Tibial nerve (tissue), 4 donors: Measurements from ENCODE around the gene ALS2. TPM values are rescaled to one million over a fixed set of nuclear protein-coding genes. Genes with fewer than 3 reads are reported as not detected.

Experiments used
- DNase-seq, 2 donors: peaks; one replicate each; pipeline ENCODE4 v3.0.0-alpha.2; 2019; ENCODE audit warnings: low spot score in 2 of 2
- H3K27ac ChIP-seq, 4 donors: fragments of 200-600 bp; sonication (generic) in 3 of 4; one replicate each; pipeline ENCODE4 v1.5.1; 2017 to 2019; ENCODE audit warnings: mild to moderate bottlenecking in 1 of 4
- H3K27me3 ChIP-seq, 2 donors: fragments of 200-600 bp; sonication (generic) in 1 of 2; one replicate each; pipeline versions ENCODE4 v1.5.1 to v1.6.0; 2017 to 2019
- H3K36me3 ChIP-seq, 3 donors: fragments of 200-600 bp; sonication (generic); one replicate each; pipeline ENCODE4 v1.5.1; 2018 to 2019
- H3K4me1 ChIP-seq, 4 donors: fragments of 200-600 bp; sonication (generic) in 3 of 4; one replicate each; pipeline ENCODE4 v1.5.1; 2017 to 2019
- H3K4me3 ChIP-seq, 4 donors: fragments of 200-600 bp; sonication (generic) in 3 of 4; one replicate each; pipeline ENCODE4 v1.5.1; 2017 to 2019; ENCODE audit warnings: mild to moderate bottlenecking in 1 of 4, moderate library complexity in 1 of 4
- H3K9me3 ChIP-seq, 4 donors: fragments of 200-600 bp; sonication (generic) in 3 of 4; one replicate each; pipeline ENCODE4 v1.5.1; 2017 to 2019
- EP300 ChIP-seq, 2 donors: sonication (generic); formaldehyde crosslinking; IDR thresholded peaks; one replicate each; pipeline ENCODE4 v1.6.1; 2017; ENCODE audit warnings: antibody characterized with exemption in 2 of 2, mild to moderate bottlenecking in 1 of 2
- POLR2A ChIP-seq, 2 donors: fragments of 450-650 bp; IDR thresholded peaks; one replicate each; pipeline ENCODE4 v1.6.1; 2017; ENCODE audit warnings: antibody characterized with exemption in 2 of 2, mild to moderate bottlenecking in 2 of 2, moderate library complexity in 2 of 2
- WGBS, 2 donors: methylation state at CpG; one replicate each; pipeline ENCODE4 v1.1.5; 2018; 5-methylcytosine and 5-hydroxymethylcytosine counted together
- total RNA-seq, 4 donors: library from RNA; depleted of rRNA; stranded (reverse); fragments of >200 nt; gene quantifications; one replicate each; pipeline ENCODE4 v1.1.0, GENCODE V29; 2016
- TF ChIP-seq, protein P1 (sequence below), 5 experiments: fragments of 200-600 bp in 3 of 5; fragments of 450-650 bp in 2 of 5; sonication (generic) in 3 of 5; IDR thresholded peaks; one replicate each; pipeline ENCODE4 v1.5.1; 2016 to 2019; ENCODE audit warnings: antibody characterized with exemption in 5 of 5, mild to moderate bottlenecking in 3 of 5, moderate library complexity in 2 of 5

The ALS2 gene
- total RNA-seq, 4 donors from 2014 or later = 23.5 to 35.8 (median 34.8) TPM

DNA sequence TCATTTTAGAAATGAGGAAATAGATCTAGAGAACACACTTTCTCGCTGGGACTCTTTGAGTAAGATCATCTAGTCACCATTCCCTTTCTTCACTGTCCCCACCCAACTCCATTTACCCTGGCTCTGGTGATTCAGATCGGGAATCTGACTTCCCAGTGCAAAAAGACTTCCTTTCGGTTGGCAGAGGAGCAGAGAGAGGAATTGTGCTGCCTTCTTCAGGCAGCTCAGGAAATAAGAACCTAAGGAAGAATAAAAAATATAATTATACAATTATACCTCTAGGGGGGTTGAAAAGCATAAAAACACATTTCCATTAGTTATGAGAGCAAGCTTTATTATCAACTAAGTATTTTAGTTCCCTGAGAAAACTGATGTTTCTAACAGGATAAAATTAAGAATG is 73.0 kb downstream of the ALS2 start:
- 66 to 69% methylated on average over 3 of the region's 3 CpGs for WGBS, 2 donors
- Histone ChIP-seq H3K9me3 (no peaks in the 10 kb centered on the region), H3K36me3 (peaks cover 0 to 92% (median 0%) of the 10 kb centered on the region in 3 donors), H3K27ac (no peak overlapping the region), H3K4me3 (no peak overlapping the region), H3K27me3 (no peaks in the 10 kb centered on the region), H3K4me1 (no peaks in the 10 kb centered on the region)
- DNase-seq = no peak
- TF ChIP-seq POLR2A (IDR thresholded peaks at IDR 0.05) (no peak), EP300 (IDR thresholded peaks at IDR 0.05) (no peak)
- TF ChIP-seq, protein P1, sequence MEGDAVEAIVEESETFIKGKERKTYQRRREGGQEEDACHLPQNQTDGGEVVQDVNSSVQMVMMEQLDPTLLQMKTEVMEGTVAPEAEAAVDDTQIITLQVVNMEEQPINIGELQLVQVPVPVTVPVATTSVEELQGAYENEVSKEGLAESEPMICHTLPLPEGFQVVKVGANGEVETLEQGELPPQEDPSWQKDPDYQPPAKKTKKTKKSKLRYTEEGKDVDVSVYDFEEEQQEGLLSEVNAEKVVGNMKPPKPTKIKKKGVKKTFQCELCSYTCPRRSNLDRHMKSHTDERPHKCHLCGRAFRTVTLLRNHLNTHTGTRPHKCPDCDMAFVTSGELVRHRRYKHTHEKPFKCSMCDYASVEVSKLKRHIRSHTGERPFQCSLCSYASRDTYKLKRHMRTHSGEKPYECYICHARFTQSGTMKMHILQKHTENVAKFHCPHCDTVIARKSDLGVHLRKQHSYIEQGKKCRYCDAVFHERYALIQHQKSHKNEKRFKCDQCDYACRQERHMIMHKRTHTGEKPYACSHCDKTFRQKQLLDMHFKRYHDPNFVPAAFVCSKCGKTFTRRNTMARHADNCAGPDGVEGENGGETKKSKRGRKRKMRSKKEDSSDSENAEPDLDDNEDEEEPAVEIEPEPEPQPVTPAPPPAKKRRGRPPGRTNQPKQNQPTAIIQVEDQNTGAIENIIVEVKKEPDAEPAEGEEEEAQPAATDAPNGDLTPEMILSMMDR (IDR thresholded peaks at IDR 0.05) = no peak

DNA sequence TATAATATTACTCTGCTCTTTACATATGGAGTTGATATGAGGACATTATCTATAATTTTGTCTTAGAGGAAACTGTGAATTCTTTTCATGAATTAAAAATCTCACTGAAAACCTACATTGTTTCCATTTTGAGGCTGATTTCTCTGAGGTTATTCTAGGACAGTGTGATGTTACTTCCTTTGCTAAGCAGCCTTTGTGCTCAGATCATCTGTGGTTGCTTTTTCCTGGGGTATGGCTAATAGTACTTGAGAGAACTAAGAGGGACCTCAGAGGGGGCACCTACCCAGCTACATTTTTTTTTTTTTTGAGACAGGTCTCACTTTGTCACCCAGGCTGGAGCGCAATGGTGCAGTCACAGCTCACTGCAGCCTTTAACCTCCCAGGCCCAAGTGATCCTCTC is 73.6 kb downstream of the ALS2 start:
- no peak overlapping the region for H3K4me3 ChIP-seq
- H3K36me3 ChIP-seq = peaks cover 0 to 98% (median 0%) of the 10 kb centered on the region in 3 donors
- no peak overlapping the region for H3K27ac ChIP-seq
- H3K27me3 ChIP-seq = no peaks in the 10 kb centered on the region
- no peak for DNase-seq
- no peaks in the 10 kb centered on the region for H3K4me1 ChIP-seq
- TF ChIP-seq POLR2A (IDR thresholded peaks at IDR 0.05) = no peak
- TF ChIP-seq, protein P1 (IDR thresholded peaks at IDR 0.05) = no peak
- TF ChIP-seq EP300 (IDR thresholded peaks at IDR 0.05) = no peak
- 90% methylated on average over 1 of the region's 1 CpG for WGBS, 2 donors
- H3K9me3 ChIP-seq = no peaks in the 10 kb centered on the region

DNA sequence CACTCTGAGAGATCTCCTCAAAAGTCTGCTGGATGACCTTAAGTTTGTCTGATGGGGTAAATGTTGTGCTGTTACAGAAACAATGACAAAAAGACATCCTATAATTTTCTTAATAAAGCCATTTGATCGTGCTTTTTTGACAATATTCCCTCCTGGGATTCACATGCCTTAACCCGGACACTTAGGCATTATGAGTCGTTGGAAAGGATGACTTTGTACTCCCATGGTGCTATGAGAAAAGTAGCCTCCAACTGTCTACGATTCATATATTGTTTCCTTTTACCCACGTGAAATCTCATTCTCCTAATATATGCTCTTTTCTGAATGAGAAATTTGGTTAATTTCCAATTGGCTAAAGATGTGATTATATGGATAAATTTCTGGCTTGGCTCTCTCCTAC is 76.2 kb downstream of the ALS2 start:
- DNase-seq = no peak
- TF ChIP-seq EP300 (IDR thresholded peaks at IDR 0.05) (no peak), POLR2A (IDR thresholded peaks at IDR 0.05) (no peak)
- TF ChIP-seq, protein P1 (IDR thresholded peaks at IDR 0.05) = no peak
- WGBS, 2 donors = 77 to 86% methylated on average over 5 of the region's 5 CpGs
- no peaks in the 10 kb centered on the region for H3K9me3 ChIP-seq
- peaks cover 0 to 88% (median 0%) of the 10 kb centered on the region in 3 donors for H3K36me3 ChIP-seq
- H3K4me3 ChIP-seq = no peak overlapping the region
- H3K27me3 ChIP-seq = no peaks in the 10 kb centered on the region
- no peak overlapping the region for H3K27ac ChIP-seq
- peaks cover 0 to 3% (median under 1%) of the 10 kb centered on the region in 4 donors for H3K4me1 ChIP-seq

DNA sequence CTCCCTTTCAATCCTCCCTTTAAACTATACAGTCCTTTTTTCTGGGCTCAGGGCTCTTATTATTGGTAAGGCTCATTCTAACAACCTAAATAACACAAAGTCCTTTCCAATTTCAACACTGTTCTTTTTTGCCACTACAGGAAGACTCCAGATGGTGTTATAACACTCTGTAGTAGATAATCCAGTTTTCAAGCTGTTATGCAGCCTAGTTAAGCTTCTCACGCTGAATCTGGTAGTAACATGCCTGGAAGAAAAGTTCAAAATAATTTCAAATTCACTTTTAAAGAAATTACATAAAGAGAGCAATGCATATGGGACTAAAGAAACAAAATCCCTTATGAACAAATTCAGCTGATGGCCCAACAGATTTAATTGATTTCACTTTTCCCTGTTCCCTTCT is 79.1 kb downstream of the ALS2 start:
- H3K9me3 ChIP-seq = no peaks in the 10 kb centered on the region
- DNase-seq = no peak
- TF ChIP-seq, protein P1 (IDR thresholded peaks at IDR 0.05) = no peak
- TF ChIP-seq POLR2A (IDR thresholded peaks at IDR 0.05) (no peak), EP300 (IDR thresholded peaks at IDR 0.05) (no peak)
- no peak overlapping the region for H3K27ac ChIP-seq
- WGBS, 2 donors = 95 to 100% methylated on average over 1 of the region's 1 CpG
- H3K4me3 ChIP-seq = no peak overlapping the region
- no peaks in the 10 kb centered on the region for H3K27me3 ChIP-seq
- H3K4me1 ChIP-seq = peaks cover 0 to 21% (median 7%) of the 10 kb centered on the region in 4 donors
- H3K36me3 ChIP-seq = peaks cover 0 to 60% (median 0%) of the 10 kb centered on the region in 3 donors

DNA sequence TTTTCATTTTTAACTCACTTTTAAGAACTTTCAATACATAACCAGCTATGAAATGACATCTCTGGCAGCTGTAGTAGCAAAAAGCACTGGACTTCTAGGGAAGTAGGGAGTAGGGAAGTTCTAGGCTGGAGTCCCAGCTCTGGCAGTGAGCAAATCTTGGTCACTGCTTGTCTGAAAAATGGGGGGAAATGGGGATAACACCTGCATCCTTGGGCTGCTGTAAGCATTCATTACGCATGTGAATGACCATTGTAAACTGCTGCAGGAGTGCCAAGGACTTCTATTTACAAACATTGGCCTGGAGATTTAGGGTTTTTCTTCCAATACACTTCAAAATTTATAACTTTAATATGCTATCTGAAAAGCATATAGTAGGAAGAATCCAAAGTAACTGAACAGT is 81.3 kb downstream of the ALS2 start:
- no peak for DNase-seq
- Histone ChIP-seq H3K27me3 (no peaks in the 10 kb centered on the region), H3K27ac (peak overlapping the region in 1 of 4 donors; percentile 29), H3K9me3 (no peaks in the 10 kb centered on the region), H3K36me3 (peaks cover 0 to 38% (median 0%) of the 10 kb centered on the region in 3 donors), H3K4me1 (peaks cover 0 to 26% (median 7%) of the 10 kb centered on the region in 4 donors), H3K4me3 (no peak overlapping the region)
- 17 to 57% methylated on average over 1 of the region's 1 CpG for WGBS, 2 donors
- TF ChIP-seq EP300 (IDR thresholded peaks at IDR 0.05) = no peak
- no peak for TF ChIP-seq POLR2A (IDR thresholded peaks at IDR 0.05)
- TF ChIP-seq, protein P1 (IDR thresholded peaks at IDR 0.05) = no peak
